CD4-positive, alpha-beta T cell treated with Interleukin-6 for 4 hours (primary cell): ENCODE measurements around the gene CMTM2.
"Not testable (repeated sequence)": the region's sequence is repeated elsewhere in the genome, so short reads cannot be mapped to it uniquely, and the experiment has no call there.

Experiments used
- DNase-seq: peaks from one replicate; pipeline ENCODE4 v3.0.0-alpha.2; 2020; ENCODE audit warnings: mixed read lengths

Gene CMTM2

DNA sequence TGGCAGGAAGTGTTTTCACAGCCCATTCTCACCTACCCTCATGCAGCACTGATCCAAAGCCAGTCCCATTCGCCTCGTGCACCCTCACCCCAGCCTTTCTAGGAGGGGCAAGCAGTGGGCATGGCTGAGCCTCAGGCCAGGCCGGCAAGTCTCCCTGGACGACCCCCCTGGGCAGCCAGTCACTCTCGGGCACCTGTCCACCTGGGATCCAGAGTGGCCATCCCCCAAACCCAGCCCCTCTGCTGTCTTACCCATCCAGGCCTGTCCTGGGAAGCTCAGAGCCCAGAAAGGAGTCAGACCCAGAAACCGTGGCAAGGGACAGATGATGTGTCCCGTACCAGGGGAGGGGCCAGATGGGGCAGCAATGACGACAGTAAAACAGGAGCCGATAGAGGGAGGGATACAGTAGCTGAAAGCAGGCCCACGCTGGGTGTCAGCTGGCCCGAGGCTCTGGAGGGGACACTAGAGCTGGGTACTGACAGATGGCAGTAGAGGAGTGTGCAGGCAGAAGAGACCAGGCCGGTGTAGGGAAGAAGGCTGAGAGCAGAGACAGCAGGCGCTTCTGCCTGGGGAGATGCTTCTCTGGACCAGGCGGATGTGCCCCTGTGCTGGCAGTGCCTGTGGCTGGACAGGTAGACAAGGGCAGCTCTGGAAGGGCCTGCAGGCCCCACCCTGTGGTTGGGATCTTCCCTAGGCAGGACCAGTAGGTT, 31.0 kb downstream of the CMTM2 start:
- DNase-seq = no peak

DNA sequence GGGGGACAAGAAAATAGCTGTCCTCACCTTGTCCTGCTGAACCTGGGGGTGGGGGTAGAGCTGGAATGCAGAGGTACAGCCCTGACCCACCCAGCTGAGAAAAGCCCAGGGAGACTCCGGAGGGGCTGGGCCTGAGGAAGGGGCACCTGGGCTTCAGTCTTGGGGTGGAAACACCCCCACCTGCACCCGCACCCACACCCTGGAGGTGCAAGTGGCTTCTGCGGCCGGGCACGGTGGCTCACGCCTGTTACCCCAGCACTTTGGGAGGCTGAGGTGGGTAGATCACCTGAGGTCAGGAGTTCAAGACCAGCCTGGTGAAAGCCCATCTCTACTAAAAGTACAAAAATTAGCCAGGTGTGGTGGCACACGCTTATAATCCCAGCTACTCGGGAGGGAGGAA, 32.6 kb downstream of the CMTM2 start:
- not testable (repeated sequence) for DNase-seq

DNA sequence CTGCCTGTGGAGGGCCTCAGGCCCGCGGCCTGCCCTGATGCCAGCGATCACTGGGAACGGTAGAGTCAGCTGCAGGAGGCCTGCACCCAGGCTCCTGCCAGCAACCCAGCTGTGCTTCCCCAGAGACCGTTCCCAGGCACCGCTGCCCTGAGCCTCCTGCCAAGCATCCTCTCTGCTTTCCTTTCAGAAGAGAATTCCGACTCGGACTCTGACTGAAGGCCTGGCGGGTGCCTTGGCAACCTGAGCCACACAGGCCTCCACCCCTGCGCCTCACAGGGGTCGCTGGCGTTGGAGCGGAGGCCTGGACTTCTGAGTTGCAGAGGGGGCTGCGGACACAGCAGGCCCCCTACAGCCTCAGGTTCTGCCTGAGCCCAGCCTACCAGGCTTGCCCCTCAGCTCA, 33.2 kb downstream of the CMTM2 start:
- DNase-seq = no peak

DNA sequence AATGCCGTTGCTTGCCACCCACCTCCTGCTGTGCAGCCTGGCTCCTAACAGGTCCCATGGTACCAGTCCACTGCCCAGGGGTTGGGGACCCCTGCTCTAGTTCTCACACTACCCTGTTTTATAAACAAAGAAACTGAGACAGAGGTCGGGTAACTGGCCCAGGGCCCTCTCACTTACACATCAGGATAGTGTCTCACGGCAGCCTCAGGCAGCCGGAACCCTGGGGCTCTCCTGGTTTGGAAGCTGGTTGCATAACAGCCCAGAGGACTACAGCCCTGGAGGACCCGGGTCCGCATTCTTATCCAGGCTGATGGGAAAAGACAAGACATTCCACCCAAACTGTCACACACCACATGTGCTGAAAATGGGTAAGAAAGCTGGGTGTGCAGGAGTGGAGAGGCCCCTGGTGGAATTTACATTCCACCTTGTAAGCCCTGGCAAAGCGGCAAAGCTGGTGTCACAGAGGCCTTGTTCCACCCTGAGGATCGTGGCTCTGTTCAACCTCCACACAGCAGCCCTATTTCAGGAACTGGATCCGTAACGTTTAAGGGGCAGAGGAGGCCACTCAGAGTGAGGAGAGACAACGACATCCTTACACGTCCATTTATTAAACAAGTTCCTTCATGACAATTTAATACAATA, 35.0 kb downstream of the CMTM2 start:
- DNase-seq = no peak

DNA sequence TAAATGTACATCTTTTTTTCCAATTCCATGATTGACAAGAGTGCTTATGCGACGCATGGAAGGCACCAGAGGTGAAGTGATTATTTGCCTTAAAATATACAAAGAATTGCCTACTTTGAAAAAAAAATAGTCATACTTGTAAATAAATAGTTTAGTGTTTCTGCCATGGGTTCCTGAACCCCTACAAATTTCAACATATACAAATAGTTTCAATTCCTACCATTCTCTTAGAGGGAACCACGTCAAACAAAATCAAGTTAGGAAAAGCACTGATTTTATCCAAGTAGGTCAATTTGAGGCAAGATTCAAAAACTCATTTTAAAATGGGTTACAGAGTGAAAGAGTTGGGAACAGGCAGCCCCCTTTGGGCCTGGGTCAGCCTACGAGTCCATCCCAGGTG, 36.9 kb downstream of the CMTM2 start:
- DNase-seq = no peak

DNA sequence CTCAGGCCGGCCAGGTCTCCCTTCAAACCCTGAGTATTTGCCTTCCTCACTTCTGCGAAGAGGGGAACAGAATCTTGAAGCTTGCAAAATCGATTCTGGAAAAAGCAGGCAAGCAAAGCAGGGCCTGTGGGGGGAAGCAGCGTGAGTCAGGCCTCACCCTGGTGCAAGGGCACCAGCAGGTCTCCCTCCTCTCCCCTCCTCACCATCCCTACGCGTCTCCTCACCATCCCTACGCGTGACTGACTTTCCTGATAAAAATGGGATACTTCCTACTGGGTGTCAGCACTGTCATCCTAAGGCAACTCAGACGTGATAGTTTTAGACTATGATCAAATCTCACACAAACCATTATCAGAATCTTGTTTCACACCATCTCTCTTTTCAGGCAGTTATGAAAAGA, 37.3 kb downstream of the CMTM2 start:
- no peak for DNase-seq

DNA sequence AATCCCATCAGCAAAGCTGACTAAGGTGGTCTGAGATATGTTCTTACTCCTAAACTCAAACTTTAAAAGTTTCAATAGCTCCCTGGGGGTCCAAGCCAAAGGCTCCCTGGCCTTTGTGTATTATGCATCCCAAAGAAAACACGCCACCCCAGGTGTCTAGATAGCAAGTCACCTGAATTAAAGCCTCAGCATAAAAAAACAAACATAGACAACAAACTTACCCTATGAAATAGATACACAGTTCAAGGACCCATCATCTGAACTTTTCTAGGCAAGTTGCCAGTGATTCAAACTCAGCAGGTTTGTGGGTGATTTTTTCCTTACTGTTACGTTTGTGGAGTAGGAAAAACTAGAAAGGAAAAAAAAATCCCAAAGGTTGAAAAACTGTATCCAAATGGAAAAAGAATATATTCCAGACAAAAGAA, 37.8 kb downstream of the CMTM2 start:
- DNase-seq = no peak

DNA sequence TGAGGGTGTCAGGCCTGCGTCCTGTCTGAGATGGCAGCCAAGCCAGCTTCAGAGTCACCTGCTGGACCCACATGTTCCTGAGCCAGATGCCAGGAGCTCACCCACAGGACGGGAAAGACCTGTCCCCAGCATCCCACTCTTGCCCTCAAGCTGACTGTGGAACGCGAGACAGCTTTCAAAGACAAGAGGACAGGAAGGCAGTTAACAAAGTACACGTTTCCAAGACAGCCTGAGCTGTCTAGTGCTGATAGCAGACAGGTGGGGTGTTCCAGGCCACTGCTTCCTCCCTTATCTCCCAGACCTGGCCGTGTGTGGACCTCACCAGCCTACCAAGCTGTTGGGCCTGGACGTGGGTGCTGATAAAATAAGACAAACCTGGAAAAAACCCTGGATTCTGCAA, 38.5 kb downstream of the CMTM2 start:
- DNase-seq = no peak

DNA sequence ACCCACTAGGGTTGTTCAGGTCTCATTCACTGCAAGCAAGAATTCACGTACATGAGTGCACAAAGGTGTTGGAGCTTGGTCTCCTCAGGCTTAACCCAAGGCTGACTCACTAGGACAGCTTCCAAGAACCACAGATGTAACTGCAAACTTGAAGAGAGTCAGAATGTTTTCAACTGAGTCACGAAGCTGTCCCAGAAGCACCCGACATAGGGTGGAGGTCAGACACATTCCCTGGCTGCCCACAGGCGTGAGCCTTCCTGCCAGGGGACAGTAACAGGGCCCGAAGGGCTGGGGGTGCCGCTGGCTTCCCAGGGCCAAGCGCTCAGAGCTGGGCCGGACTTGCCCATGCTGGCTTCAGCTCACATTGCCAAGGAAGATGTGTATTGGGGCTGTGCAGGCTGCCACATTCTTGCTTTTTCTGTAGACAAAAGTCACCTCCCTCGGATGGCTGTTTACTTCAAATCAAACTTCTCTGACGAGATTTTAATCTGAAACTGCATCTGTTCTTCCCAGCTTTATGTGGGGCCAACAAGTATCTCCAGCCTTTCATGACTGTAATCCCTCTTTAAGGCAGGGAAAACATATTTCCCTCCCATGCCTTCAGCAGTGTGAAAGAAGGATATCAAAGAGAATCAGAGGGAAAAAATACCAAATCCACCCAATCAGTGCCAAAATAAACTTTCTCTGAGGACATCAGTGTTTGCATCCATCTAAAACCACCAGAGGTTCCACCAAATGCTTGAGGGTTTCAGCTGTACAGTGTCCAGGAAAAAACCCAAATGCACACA, 39.5 kb downstream of the CMTM2 start:
- no peak for DNase-seq

DNA sequence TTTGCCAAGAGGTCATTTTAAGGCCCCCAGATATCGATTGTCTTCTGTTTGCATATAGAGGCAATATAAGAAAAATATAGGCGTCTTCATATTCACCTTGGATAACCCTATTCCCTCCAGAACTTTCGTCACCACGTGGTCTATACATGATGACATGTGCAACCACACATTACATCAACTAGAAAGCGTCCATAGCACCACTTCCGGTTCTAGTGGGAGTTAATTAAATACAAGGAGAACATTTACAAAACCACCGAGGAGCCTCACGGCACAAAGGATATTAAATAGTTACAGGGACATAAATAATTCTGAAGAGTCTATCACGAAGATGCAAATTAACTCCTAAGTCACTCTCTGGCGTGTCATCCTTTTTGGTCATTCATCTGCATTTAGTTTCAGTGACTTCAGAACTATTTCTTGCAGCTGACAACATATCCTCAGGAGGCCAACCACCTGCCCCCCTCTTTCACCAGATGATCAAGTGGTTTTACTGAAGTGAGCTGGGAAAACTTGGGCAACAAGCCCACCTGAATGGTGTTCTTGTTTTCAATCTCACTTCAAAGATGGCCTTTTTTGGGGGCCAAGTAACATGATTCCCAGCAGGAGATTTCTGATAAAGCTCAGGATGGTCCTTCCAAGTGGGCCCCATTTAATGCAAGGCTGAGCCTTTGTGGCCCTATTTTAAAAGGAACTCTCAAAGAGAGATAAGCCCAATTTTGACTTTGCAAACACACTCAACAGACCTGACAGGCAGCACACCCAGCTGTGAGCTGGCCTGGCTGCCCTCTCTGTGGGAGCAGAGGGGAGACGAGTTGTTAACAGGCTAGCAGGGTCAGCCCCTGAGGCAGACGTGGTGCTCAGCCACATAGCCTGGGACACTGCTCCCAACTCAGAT, 40.5 kb downstream of the CMTM2 start:
- no peak for DNase-seq

DNA sequence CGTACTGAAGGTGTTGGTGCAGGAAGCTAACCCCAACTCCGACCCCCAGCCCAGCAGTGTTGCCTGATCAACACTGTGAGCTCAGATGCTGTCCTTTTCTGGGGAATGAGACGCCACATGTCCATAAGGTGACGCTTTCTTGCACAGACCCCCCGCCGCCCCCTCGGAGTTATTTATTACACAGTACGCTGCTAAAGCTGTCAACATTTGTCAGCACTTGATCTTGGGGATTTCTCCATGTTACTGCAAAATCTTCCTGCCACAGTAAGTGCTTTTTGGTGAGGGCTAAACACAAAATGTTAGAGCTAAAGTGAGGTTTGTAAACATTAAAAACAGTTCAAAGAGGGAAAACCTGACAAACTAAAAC, 41.1 kb downstream of the CMTM2 start:
- no peak for DNase-seq

DNA sequence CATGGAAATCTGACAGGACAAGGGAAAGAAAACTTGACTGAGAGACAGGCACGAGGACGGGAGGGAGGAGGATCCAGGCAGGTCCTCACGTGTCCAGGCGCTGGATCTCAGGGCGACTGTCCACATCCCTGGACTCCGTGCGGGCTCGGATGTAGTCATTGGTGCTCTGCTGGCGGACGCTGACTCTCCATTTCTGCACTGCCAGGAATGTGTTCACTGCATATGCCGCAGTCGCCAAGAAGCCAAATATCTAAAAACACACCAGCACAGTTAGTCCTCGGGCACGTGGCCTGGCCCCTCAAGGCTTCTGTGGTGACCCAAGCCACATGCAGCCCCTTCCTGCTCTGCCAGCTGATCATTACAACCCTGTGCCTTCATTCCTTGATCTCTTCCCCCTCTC, 42.7 kb downstream of the CMTM2 start:
- no peak for DNase-seq

DNA sequence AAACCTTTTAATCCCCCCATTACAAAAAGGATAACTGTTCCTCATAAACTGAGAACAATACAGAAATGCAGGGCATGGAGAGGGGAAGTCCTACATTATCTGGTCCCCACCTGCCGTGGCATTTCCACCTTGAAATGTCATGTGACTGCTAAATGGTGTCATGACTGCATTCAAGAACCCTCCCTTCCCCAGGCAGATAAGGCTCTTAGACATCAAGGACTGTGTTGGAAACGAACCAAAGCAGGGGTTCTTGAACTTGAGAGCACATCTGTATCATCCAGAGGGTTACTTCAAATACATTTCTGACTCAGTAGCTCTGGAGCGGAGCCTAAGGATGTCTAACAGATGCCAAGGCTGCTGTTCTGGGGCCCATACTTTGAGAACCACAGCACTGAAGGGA, 43.6 kb downstream of the CMTM2 start:
- DNase-seq = no peak

DNA sequence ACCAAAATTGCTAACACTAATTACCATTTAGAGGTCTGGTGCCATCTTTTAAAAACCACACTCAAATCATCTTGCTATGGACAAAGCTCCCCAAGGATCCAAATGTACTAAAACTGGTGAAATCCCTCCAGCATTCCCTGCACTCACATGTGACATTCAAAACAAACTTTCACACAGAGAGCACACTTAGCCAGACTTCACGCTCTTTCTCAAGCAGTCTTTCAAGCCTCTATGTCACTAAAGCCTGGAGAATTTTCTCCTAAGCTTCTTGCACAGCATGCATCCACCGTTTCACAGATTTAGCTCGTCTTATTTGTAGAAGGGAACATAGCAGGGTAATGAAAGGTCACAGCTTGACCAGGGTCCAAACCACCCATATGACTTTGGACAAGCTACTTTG, 44.5 kb downstream of the CMTM2 start:
- no peak for DNase-seq

DNA sequence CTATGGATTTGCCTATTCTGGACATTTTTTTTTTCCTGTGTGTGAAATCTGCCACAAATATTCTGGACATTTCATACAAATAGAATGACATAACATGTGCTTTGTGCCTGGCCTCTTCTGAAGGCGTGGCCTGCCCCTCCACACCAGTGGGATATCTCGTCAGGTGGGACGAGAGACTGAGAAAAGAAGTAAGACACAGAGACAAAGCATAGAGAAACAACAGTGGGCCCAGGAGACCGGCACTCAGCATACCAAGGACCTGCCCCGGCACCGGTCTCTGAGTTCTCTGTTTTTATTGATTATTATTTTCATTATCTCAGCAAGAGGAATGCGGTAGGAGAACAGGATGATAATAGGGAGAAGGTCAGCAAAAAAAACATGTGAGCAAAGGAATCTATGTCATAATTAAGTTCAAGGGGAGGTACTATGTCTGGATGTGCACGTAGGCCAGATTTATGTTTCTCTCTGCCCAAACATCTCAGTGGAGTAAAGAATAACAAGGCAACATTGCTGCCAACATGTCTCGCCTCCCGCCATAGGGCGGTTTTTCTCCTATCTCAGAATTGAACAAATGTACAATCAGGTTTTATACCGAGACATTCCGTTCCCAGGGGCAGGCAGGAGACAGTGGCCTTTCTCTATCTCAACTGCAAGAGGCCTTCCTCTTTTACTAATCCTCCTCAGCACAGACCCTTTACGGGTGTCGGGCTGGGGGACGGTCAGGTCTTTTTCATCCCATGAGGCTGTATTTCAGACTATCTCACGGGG, 48.5 kb downstream of the CMTM2 start:
- not testable (repeated sequence) for DNase-seq

DNA sequence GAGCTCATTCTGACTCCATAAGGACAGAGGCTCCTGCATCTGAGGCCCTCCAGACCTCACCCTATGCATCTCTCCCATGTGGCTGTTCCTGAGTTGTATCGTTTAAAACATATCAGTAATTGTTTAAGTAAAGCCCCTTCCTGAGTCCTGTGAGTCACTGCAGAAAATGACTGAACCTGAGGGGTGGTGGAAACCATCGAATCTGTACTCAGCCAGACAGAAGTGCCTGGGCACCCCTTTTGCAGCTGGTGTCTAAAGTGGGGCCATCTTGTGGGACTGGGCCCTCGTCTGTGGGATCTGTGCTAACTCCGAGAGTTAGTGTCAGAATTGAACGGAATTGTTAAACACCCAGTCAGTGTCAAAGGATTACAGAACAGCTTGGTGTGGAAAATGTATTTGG, 50.6 kb downstream of the CMTM2 start:
- DNase-seq = no peak

DNA sequence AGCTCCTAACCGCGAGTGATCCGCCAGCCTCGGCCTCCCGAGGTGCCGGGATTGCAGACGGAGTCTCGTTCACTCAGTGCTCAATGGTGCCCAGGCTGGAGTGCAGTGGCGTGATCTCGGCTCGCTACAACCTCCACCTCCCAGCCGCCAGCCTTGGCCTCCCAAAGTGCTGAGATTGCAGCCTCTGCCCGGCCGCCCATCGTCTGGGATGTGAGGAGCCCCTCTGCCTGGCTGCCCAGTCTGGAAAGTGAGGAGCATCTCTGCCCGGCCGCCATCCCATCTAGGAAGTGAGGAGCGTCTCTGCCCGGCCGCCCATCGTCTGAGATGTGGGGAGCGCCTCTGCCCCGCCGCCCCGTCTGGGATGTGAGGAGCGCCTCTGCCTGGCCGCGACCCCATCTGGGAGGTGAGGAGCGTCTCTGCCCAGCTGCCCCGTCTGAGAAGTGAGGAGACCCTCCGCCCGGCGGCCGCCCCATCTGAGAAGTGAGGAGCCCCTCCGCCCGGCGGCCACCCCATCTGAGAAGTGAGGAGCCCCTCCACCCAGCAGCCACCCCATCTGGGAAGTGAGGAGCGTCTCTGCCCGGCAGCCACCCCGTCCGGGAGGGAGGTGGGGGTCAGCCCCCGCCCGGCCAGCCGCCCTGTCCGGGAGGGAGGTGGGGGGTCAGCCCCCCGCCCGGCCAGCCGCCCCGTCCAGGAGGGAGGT, 51.4 kb downstream of the CMTM2 start:
- DNase-seq = not testable (repeated sequence)

DNA sequence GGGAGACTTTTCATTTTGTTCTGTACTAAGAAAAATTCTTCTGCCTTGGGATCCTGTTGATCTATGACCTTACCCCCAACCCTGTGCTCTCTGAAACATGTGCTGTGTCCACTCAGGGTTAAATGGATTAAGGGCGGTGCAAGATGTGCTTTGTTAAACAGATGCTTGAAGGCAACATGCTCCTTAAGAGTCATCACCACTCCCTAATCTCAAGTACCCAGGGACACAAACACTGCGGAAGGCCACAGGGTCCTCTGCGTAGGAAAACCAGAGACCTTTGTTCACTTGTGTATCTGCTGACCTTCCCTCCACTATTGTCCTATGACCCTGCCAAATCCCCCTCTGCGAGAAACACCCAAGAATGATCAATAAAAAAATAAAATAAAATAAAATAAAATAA, 52.3 kb downstream of the CMTM2 start:
- DNase-seq = not testable (repeated sequence)

DNA sequence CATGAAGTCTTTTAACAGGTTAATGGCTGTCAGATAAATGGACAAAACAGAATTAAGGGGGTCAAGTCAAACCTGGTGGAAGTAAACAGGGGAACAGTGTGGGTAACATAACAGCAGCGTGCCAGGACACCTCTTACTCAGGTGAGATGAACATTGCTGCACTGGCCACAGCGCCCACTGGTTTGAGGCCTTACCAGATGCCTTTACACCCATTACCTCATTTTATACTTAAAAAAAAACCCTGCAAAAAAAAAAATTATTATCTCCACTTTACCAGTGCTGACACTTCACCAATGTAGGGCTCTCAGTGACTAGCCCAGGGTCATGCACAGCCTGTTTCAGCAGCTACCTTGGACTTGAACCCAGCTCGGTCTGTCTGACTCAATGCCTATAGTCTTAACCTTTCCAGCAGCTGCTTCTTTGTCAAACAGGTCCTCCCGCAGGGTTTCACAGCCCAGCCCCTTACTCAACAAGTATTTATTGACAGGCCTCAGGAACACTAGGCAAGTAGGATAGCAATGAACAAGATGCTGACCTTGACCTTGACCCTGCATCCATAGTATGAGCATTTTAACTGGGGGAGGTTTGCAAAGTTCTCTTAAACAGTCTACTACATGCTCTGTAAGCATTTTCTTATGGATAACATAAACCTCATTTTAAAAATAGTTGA, 55.4 kb downstream of the CMTM2 start:
- no peak for DNase-seq

DNA sequence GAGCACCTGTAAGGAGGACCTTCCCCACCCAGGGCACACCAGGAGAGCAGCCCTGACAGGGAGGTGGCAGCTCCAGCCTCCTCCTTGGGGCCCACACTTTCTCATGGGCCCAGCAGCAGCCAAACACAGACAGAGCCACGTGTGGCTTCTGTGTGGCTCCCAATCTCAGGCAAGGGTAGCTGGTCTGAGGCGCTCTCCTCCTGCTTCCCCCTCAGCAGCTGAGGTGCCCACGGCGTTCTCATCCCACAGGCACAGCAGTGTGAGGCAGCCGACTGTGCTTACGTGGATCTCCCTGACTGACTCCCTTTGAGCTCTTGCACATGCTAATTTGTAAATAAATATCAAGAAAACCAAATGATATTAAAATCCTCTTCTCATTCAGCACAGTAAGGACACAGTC, 56.1 kb downstream of the CMTM2 start:
- no peak for DNase-seq

DNA sequence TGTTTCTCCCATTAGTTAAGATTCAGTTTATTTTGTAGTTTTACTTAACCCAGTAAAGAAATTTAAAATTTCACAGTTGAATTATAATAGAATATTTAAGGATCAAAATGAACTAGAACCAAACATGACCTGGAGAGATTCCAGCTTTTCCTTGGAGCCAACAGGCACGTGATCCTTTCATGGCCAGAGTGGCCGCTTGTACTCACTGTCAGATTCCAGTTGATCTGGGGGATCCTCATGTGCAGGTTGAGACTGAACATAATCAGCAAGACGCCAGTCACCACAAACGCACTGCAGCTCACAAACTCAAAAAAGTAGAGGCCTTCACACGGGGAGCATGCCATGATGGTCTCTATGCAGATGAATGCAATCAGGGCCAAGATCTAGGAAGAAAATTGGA, 56.9 kb downstream of the CMTM2 start:
- DNase-seq = no peak
